GM18508 (cell line): ENCODE data around the gene DHRS4.

Experiments used
- ATAC-seq: cut with Tn5 transposase; IDR thresholded peaks from one replicate; pipeline ENCODE4 v1.9.1; 2021; ENCODE audit warnings: moderate number of reproducible peaks; ENCODE audit not compliant: insufficient read depth, unreplicated experiment

The DHRS4 gene

DNA sequence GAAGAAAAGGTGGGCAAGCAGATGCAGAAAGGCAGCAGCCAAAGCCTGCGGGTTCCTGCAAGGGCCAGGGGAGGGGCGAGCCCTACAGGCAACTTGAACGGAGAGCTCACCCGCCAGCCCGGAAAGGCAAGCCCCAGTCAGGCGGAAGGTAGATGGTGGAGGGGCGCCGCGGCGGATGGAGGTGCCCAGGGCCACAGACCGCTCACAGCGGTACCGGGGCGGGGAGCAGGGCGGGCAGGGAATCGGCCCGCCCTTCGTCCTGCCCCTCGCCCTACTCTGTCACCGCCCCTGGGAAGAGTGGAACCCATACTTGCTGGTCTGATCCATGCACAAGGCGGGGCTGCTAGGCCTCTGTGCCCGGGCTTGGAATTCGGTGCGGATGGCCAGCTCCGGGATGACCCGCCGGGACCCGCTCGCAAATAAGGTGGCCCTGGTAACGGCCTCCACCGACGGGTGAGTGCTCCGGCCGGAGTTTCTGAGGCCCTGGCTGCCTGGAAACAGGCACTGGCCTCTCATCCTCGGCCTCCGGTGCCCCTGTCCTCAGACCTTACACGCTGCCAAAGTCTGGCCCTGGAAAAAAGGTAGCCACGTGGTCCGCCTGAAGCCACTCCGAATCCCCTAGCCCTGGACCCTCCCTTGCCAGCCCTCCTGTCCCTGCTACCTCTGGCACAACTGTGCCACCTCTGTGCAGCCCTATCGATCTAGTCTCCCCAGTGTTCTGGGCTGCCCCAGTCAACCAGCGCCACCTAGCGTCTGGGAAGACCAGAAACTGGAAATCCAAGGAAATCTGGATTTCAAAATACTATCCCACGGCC, at the start of gene DHRS4:
DHRS4 (plus strand) TSS at position 307 of the 815 bp plus-strand sequence; CDS start at position 326, 19 bp downstream.
- ATAC-seq, result peak; percentile 69

- ATAC-seq, result no peak
Measured at GRCh38 chr14:23910101-23910875, 43.3 kb upstream of the DHRS4 start.

DNA sequence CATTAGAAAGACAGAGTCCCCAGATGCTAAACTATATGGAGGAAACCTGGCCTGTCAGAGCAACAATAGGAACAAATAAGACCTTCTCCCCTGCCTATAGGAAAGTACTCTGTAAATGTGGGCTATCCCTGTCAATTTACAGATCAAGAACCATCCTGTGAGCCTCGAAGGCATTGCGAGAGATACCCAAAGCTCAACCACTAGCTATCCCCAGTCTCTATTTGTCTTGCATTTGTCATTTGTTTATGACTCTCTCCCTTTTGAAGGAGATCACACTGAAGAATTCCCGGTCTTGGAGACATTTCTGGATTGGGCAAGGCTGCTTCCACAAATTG, 42.7 kb upstream of the DHRS4 start:
- no peak for ATAC-seq

- no peak for ATAC-seq
Measured at GRCh38 chr14:23915559-23915958, 38.0 kb upstream of the DHRS4 start.

GRCh38 chr14:23916004-23916403, 37.6 kb upstream of the DHRS4 start:
- ATAC-seq, result no peak

GRCh38 chr14:23916446-23916845, 37.1 kb upstream of the DHRS4 start:
- no peak for ATAC-seq

- ATAC-seq, result no peak
Measured at GRCh38 chr14:23922545-23922944, 31.0 kb upstream of the DHRS4 start.

DNA sequence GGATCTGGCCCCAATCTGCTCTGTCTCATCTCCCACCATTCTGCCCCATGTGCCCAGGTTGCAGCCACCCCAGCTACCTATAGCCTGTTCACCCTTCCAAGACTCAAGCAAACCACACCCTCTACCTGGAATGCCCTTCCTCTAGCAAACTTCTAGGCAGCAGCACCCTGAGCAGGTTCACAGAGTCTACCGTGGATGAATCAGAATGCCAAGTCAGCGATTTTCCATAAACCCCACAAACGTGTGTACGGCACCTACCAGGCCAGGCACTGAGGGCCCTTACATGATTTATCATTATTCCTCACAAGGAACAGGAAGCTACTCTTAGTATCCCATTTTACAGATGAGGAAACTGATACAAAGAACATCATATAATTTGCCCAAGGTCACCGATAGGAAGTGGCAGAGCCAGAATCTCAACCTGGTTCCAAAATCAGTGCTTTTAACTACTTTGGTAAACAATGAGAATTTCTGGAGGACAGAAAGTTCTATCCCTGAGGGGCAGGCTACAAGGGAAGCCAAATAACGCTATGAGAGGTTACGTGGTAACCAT, 28.0 kb upstream of the DHRS4 start:
- no peak for ATAC-seq

DNA sequence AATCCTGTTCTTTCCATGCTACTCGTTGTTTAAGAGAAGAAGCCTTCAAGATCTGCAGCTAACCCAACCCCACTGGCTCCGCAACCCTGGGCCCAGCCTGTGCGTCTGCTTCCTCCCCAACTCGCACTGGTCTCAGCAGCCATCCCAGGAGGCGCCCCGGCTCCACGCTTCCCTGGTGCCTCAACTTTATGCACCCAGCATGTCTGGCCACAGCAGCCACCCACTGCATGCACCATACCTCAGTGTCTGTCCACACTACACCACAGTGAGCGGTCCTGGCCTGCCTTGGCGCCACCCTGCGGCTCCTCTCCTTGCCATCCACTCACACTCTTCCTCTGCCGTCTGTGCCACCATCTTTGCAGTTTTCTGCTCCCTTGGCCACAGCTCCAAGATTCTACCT, 27.0 kb upstream of the DHRS4 start:
- no peak for ATAC-seq

GRCh38 chr14:23929136-23929535, 24.4 kb upstream of the DHRS4 start:
- ATAC-seq, result no peak

DNA sequence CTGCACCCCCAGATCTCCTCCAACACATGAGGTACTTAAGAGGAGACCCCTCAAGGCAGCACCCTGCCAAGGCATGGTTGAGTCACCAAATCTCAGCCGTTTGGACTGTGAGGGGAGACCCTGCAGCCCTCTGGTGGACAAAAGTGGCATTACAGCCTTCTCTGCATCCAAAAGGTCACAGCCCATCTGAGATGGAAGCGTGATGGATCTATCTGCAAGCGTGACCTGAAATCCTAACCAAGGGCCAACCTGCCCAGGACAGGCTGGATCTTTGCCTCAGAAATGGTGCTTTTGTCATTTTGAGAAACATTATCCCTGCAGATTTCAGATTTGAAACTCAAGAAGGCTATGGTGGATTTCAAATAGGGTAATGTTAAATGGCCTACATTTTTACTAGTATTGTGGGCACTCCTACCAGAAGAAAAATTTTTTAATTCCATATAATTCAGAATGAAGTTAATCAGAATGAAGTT, 23.7 kb upstream of the DHRS4 start:
- no peak for ATAC-seq

DNA sequence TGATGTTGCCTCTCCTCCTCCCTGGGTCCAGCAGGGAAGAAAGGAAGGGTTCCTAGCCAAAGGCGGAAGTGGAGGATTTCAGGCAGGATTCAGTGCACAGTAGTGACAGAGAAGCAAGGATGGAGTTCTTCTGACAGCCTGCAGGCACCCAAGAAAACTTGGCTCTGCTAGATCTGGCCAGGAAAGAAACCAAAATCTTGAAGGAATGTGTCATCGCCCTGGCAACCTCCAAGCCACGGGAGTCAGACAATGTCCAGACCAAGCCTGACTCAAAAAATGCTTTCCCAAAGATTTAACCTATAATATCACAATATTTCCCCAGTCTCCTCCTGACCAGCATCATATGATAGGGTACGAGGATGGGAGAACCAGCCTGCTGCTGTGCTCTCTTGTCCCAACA, 22.8 kb upstream of the DHRS4 start:
- ATAC-seq, result no peak

- no peak for ATAC-seq
Measured at GRCh38 chr14:23931721-23932289, 21.8 kb upstream of the DHRS4 start.

DNA sequence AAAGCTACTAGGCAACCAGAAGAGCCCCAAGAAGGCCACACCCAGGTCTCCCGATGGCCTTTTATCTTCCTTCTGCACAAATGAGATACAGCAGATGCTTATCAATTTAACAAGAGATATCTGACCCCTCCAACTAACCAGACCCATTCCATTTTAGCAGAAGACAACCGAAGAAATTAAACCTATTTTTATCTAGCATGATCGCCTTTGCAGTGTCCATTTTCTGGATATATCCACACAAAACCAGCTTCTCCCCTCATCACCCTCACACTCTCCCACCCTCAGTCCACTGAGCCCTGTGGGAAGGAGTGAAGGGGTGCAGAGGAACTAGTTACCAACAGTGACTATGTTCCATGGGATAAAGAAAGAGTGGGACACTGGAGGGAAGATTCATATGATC, 20.9 kb upstream of the DHRS4 start:
- ATAC-seq, result no peak

GRCh38 chr14:23933108-23933741, 20.3 kb upstream of the DHRS4 start:
- no peak for ATAC-seq

DNA sequence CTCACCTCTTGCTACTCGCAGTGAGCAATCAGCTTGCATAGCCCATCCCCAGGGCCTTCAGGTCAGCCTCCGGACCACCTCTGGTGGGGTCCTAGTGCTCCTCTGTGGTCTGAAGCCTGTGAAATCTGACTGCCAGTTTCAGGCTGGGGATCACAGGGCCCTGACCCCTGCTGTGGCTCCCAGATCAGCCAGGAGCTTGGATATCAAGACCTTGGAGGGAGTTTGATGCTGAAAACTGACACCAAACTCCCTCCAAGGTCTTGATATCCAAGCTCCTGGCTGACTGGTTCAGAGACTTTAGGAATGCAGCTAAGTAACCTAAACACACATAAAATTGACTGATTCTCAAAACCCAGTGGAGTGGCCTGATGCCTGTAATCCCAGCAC, 19.8 kb upstream of the DHRS4 start:
- ATAC-seq, result no peak

DNA sequence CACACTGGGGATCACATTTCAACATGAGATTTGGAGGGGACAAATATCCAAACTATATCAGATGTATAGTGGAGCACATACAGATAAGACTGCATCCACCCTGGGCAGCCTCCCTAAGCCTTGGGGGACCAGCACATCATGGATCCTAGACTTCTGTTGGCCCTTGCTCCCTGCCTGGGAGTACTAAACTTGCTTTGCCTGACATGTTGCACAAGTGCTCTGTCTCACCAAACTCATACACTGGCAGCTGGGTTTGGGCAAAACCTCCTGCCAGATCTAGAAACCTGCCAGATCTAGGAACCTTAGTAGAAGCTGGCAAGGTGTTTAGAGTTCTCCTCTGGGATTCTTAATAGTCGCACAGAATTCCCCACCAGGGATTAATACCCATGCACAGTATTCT, 18.4 kb upstream of the DHRS4 start:
- no peak for ATAC-seq

- no peak for ATAC-seq
Measured at GRCh38 chr14:23936084-23936829, 17.3 kb upstream of the DHRS4 start.

GRCh38 chr14:23937203-23937602, 16.4 kb upstream of the DHRS4 start:
- ATAC-seq, result no peak

DNA sequence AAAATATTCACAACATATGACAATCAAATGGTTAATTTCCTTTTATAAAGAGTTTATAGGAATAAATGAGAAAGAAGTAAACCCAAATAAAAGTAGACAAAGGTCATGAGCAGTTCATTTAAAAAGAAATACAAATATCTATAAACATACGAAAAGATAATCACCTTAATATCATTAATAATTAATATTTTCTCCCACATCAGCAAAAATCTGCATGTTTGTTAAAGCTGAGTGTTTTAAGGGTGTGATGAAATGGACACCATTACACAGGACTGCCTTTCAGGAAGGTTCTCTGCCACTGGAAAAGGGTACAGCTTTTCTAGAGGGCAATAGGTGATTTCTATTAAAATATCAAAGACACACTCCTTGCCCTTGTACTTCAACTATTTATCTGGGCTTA, 14.7 kb upstream of the DHRS4 start:
- ATAC-seq, result no peak
